ENCODE data around the gene PRUNE2.
A peak's percentile ranks its signal among the peaks of the same experiment; 100 is the strongest.

The PRUNE2 gene

GRCh38 chr9:76901801-76902200 is 4.1 kb downstream of the PRUNE2 start:
- FAIRE-seq: no peak
- DNase-seq (ENCODE audit: extremely low spot score, insufficient read length, low read depth): no peak

GRCh38 chr9:76900884-76901440 is 5.0 kb downstream of the PRUNE2 start:
- FAIRE-seq (no peak), DNase-seq (ENCODE audit: extremely low spot score, insufficient read length, low read depth) (no peak)

GRCh38 chr9:76898786-76899185 is 7.1 kb downstream of the PRUNE2 start:
- DNase-seq (ENCODE audit: extremely low spot score, insufficient read length, low read depth) (no peak), FAIRE-seq (no peak)

GRCh38 chr9:76897804-76898525 is 7.9 kb downstream of the PRUNE2 start:
- FAIRE-seq: no peak
- DNase-seq (ENCODE audit: extremely low spot score, insufficient read length, low read depth): no peak

- FAIRE-seq: no peak
- no peak for DNase-seq (ENCODE audit: extremely low spot score, insufficient read length, low read depth)
Observed at GRCh38 chr9:76896035-76896434, 9.9 kb downstream of the PRUNE2 start.

GRCh38 chr9:76895186-76895585 is 10.7 kb downstream of the PRUNE2 start:
- DNase-seq (ENCODE audit: extremely low spot score, insufficient read length, low read depth): no peak
- FAIRE-seq: no peak

- FAIRE-seq (no peak), DNase-seq (ENCODE audit: extremely low spot score, insufficient read length, low read depth) (no peak)
Observed at GRCh38 chr9:76894198-76894597, 11.7 kb downstream of the PRUNE2 start.

GRCh38 chr9:76893395-76893932 is 12.4 kb downstream of the PRUNE2 start:
- DNase-seq (ENCODE audit: extremely low spot score, insufficient read length, low read depth) (no peak), FAIRE-seq (no peak)

- FAIRE-seq (no peak), DNase-seq (ENCODE audit: extremely low spot score, insufficient read length, low read depth) (no peak)
Observed at GRCh38 chr9:76891874-76892273, 14.0 kb downstream of the PRUNE2 start.

- FAIRE-seq: no peak
- DNase-seq (ENCODE audit: extremely low spot score, insufficient read length, low read depth): no peak
Observed at GRCh38 chr9:76891279-76891678, 14.6 kb downstream of the PRUNE2 start.

GRCh38 chr9:76887951-76888350 is 18.0 kb downstream of the PRUNE2 start:
- DNase-seq (ENCODE audit: extremely low spot score, insufficient read length, low read depth) (no peak), FAIRE-seq (no peak)

- DNase-seq (ENCODE audit: extremely low spot score, insufficient read length, low read depth) (no peak), FAIRE-seq (peak; percentile 26)
Observed at GRCh38 chr9:76887003-76887821, 18.7 kb downstream of the PRUNE2 start.

GRCh38 chr9:76886318-76886717 is 19.6 kb downstream of the PRUNE2 start:
- DNase-seq (ENCODE audit: extremely low spot score, insufficient read length, low read depth) (no peak), FAIRE-seq (no peak)

GRCh38 chr9:76884823-76885222 is 21.1 kb downstream of the PRUNE2 start:
- no peak for DNase-seq (ENCODE audit: extremely low spot score, insufficient read length, low read depth)
- FAIRE-seq: no peak

GRCh38 chr9:76883341-76883855 is 22.5 kb downstream of the PRUNE2 start:
- FAIRE-seq: no peak

GRCh38 chr9:76882686-76883085 is 23.2 kb downstream of the PRUNE2 start:
- FAIRE-seq: peak; percentile 48
- no peak for DNase-seq (ENCODE audit: extremely low spot score, insufficient read length, low read depth)

More at GRCh38 chr9:76883341-76883855, 22.5 kb downstream of the PRUNE2 start:
- DNase-seq (ENCODE audit: extremely low spot score, insufficient read length, low read depth): no peak

- FAIRE-seq: no peak
Observed at GRCh38 chr9:76880210-76880609, 25.7 kb downstream of the PRUNE2 start.

GRCh38 chr9:76878933-76879332 is 27.0 kb downstream of the PRUNE2 start:
- DNase-seq (ENCODE audit: extremely low spot score, insufficient read length, low read depth) (no peak), FAIRE-seq (no peak)

More at GRCh38 chr9:76880210-76880609, 25.7 kb downstream of the PRUNE2 start:
- no peak for DNase-seq (ENCODE audit: extremely low spot score, insufficient read length, low read depth)

- no peak for DNase-seq (ENCODE audit: extremely low spot score, insufficient read length, low read depth)
- FAIRE-seq: no peak
Observed at GRCh38 chr9:76877961-76878360, 28.0 kb downstream of the PRUNE2 start.

GRCh38 chr9:76876098-76876497 is 29.8 kb downstream of the PRUNE2 start:
- FAIRE-seq (no peak), DNase-seq (ENCODE audit: extremely low spot score, insufficient read length, low read depth) (no peak)

GRCh38 chr9:76873821-76874220 is 32.1 kb downstream of the PRUNE2 start:
- DNase-seq (ENCODE audit: extremely low spot score, insufficient read length, low read depth) (no peak), FAIRE-seq (no peak)
